ENCODE data around the gene GPRC5A. TPM values are rescaled to one million over a fixed set of nuclear protein-coding genes. Genes with fewer than 3 reads are reported as not detected.

GPRC5A gene
- total and polyA plus RNA-seq, 2 experiments from 2014 or later: 0.16 to 0.38 TPM

DNA sequence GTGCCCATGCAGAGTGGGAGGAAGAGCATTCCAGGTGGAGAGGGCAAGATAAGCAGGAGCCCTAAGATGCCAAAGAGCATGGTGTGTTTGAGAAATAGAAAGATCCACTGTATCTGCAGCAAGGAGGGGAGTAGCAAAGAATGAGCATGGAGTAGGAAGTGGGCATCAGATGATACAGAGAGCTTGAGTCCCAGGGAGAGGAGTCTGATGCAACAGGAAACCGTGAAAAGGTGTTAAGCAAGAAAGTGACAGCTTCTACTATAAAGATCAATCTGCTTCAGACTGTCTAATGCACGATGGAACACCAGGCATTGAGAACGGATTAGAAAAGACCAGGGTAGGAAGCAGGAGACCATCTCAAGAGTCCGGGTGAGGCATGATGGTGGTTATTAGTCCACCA lies 72.9 kb downstream of the GPRC5A start (continued):
- TF ChIP-seq, protein P1, sequence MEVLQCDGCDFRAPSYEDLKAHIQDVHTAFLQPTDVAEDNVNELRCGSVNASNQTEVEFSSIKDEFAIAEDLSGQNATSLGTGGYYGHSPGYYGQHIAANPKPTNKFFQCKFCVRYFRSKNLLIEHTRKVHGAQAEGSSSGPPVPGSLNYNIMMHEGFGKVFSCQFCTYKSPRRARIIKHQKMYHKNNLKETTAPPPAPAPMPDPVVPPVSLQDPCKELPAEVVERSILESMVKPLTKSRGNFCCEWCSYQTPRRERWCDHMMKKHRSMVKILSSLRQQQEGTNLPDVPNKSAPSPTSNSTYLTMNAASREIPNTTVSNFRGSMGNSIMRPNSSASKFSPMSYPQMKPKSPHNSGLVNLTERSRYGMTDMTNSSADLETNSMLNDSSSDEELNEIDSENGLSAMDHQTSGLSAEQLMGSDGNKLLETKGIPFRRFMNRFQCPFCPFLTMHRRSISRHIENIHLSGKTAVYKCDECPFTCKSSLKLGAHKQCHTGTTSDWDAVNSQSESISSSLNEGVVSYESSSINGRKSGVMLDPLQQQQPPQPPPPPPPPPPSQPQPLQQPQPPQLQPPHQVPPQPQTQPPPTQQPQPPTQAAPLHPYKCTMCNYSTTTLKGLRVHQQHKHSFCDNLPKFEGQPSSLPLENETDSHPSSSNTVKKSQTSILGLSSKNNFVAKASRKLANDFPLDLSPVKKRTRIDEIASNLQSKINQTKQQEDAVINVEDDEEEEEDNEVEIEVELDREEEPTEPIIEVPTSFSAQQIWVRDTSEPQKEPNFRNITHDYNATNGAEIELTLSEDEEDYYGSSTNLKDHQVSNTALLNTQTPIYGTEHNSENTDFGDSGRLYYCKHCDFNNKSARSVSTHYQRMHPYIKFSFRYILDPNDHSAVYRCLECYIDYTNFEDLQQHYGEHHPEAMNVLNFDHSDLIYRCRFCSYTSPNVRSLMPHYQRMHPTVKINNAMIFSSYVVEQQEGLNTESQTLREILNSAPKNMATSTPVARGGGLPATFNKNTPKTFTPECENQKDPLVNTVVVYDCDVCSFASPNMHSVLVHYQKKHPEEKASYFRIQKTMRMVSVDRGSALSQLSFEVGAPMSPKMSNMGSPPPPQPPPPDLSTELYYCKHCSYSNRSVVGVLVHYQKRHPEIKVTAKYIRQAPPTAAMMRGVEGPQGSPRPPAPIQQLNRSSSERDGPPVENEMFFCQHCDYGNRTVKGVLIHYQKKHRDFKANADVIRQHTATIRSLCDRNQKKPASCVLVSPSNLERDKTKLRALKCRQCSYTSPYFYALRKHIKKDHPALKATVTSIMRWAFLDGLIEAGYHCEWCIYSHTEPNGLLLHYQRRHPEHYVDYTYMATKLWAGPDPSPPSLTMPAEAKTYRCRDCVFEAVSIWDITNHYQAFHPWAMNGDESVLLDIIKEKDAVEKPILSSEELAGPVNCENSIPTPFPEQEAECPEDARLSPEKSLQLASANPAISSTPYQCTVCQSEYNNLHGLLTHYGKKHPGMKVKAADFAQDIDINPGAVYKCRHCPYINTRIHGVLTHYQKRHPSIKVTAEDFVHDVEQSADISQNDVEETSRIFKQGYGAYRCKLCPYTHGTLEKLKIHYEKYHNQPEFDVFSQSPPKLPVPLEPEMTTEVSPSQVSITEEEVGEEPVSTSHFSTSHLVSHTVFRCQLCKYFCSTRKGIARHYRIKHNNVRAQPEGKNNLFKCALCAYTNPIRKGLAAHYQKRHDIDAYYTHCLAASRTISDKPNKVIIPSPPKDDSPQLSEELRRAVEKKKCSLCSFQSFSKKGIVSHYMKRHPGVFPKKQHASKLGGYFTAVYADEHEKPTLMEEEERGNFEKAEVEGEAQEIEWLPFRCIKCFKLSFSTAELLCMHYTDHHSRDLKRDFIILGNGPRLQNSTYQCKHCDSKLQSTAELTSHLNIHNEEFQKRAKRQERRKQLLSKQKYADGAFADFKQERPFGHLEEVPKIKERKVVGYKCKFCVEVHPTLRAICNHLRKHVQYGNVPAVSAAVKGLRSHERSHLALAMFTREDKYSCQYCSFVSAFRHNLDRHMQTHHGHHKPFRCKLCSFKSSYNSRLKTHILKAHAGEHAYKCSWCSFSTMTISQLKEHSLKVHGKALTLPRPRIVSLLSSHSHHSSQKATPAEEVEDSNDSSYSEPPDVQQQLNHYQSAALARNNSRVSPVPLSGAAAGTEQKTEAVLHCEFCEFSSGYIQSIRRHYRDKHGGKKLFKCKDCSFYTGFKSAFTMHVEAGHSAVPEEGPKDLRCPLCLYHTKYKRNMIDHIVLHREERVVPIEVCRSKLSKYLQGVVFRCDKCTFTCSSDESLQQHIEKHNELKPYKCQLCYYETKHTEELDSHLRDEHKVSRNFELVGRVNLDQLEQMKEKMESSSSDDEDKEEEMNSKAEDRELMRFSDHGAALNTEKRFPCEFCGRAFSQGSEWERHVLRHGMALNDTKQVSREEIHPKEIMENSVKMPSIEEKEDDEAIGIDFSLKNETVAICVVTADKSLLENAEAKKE (CRISPR knock-in tag; IDR thresholded peaks at IDR 0.05): no peak

DNA sequence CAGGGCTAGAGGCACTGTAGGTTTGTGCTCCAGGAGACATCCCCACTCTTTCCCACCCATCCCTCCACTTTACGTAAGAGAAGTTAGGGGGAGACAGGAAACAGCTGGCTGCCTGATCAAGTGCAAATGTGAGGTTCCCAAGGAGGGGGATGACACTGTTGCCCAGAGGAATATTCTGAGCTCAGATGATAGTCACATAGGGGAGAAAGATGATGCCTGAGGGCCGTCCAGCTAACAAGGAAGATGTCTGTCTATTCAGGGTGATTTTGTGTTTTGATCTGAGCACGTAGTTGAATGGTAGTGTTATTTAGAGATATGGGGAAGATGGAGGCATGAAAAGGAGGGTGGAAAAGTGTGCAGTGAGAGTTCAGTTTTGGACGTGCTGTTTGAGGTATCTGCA lies 74.5 kb downstream of the GPRC5A start:
- Mint-ChIP-seq H3K9me3 (no peaks in the 10 kb centered on the region; the same call in 2 of the 3 replicates), H3K4me1 (no peaks in the 10 kb centered on the region; the same call in 2 of the 3 replicates), H3K36me3 (ENCODE audit: low read depth) (no peaks in the 10 kb centered on the region; the same call in 2 of the 3 replicates), H3K27me3 (ENCODE audit: insufficient read depth, low read depth, poor library complexity) (peaks cover 2% of the 10 kb centered on the region), H3K27ac (no peak overlapping the region), H3K4me3 (no peak overlapping the region)
- ATAC-seq (no peak), DNase-seq (ENCODE audit: low spot score) (no peak)
- Histone ChIP-seq H3K36me3 (ENCODE audit: insufficient read depth) (no peaks in the 10 kb centered on the region), H3K9me2 (ENCODE audit: insufficient read depth) (no peaks in the 10 kb centered on the region), H3K27me3 (ENCODE audit: insufficient read depth) (no peaks in the 10 kb centered on the region), H4K20me1 (replicated peaks; ENCODE audit: insufficient read depth) (no peaks in the 10 kb centered on the region), H3F3A (replicated peaks; ENCODE audit: low read depth) (no peaks in the 10 kb centered on the region), H3K79me2 (replicated peaks; ENCODE audit: insufficient read depth) (no peaks in the 10 kb centered on the region), H3K4me1 (ENCODE audit: insufficient read depth) (no peaks in the 10 kb centered on the region), H3K4me3 (no peak overlapping the region), H2AFZ (no peak overlapping the region), H3K4me2 (no peak overlapping the region), H3K27ac (ENCODE audit: low read depth) (no peak overlapping the region)
- no peak for TF ChIP-seq ZNF331 (CRISPR knock-in tag; IDR thresholded peaks at IDR 0.05; ENCODE audit: low read depth)
- TF ChIP-seq STAT1 (IDR thresholded peaks at IDR 0.05; ENCODE audit: unreplicated experiment): no peak
- TF ChIP-seq, protein P2, sequence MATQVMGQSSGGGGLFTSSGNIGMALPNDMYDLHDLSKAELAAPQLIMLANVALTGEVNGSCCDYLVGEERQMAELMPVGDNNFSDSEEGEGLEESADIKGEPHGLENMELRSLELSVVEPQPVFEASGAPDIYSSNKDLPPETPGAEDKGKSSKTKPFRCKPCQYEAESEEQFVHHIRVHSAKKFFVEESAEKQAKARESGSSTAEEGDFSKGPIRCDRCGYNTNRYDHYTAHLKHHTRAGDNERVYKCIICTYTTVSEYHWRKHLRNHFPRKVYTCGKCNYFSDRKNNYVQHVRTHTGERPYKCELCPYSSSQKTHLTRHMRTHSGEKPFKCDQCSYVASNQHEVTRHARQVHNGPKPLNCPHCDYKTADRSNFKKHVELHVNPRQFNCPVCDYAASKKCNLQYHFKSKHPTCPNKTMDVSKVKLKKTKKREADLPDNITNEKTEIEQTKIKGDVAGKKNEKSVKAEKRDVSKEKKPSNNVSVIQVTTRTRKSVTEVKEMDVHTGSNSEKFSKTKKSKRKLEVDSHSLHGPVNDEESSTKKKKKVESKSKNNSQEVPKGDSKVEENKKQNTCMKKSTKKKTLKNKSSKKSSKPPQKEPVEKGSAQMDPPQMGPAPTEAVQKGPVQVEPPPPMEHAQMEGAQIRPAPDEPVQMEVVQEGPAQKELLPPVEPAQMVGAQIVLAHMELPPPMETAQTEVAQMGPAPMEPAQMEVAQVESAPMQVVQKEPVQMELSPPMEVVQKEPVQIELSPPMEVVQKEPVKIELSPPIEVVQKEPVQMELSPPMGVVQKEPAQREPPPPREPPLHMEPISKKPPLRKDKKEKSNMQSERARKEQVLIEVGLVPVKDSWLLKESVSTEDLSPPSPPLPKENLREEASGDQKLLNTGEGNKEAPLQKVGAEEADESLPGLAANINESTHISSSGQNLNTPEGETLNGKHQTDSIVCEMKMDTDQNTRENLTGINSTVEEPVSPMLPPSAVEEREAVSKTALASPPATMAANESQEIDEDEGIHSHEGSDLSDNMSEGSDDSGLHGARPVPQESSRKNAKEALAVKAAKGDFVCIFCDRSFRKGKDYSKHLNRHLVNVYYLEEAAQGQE (IDR thresholded peaks at IDR 0.05; ENCODE audit: unreplicated experiment): no peak
- no peak for TF ChIP-seq EZH2 (IDR thresholded peaks at IDR 0.05; ENCODE audit: low read depth, unreplicated experiment)
- TF ChIP-seq, protein P3, sequence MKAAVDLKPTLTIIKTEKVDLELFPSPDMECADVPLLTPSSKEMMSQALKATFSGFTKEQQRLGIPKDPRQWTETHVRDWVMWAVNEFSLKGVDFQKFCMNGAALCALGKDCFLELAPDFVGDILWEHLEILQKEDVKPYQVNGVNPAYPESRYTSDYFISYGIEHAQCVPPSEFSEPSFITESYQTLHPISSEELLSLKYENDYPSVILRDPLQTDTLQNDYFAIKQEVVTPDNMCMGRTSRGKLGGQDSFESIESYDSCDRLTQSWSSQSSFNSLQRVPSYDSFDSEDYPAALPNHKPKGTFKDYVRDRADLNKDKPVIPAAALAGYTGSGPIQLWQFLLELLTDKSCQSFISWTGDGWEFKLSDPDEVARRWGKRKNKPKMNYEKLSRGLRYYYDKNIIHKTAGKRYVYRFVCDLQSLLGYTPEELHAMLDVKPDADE (IDR thresholded peaks at IDR 0.05): no peak
- no peak for TF ChIP-seq JUNB (IDR thresholded peaks at IDR 0.05; ENCODE audit: unreplicated experiment)
- no peak for TF ChIP-seq NANOG (IDR thresholded peaks at IDR 0.05; ENCODE audit: borderline replicate concordance)
- TF ChIP-seq CREB1 (CRISPR knock-in tag; IDR thresholded peaks at IDR 0.05; ENCODE audit: low read depth): no peak

Data from GM23338 (cell line).